Tibial nerve (tissue), 4 donors: Measurements from ENCODE around the gene REELD1. TPM values are rescaled to one million over a fixed set of nuclear protein-coding genes. Genes with fewer than 3 reads are reported as not detected.

Experiments used
- DNase-seq, 2 donors: peaks; one replicate each; pipeline ENCODE4 v3.0.0-alpha.2; 2019; ENCODE audit warnings: low spot score in 2 of 2
- H3K27ac ChIP-seq, 4 donors: fragments of 200-600 bp; sonication (generic) in 3 of 4; one replicate each; pipeline ENCODE4 v1.5.1; 2017 to 2019; ENCODE audit warnings: mild to moderate bottlenecking in 1 of 4
- H3K27me3 ChIP-seq, 2 donors: fragments of 200-600 bp; sonication (generic) in 1 of 2; one replicate each; pipeline versions ENCODE4 v1.5.1 to v1.6.0; 2017 to 2019
- H3K36me3 ChIP-seq, 3 donors: fragments of 200-600 bp; sonication (generic); one replicate each; pipeline ENCODE4 v1.5.1; 2018 to 2019
- H3K4me1 ChIP-seq, 4 donors: fragments of 200-600 bp; sonication (generic) in 3 of 4; one replicate each; pipeline ENCODE4 v1.5.1; 2017 to 2019
- H3K4me3 ChIP-seq, 4 donors: fragments of 200-600 bp; sonication (generic) in 3 of 4; one replicate each; pipeline ENCODE4 v1.5.1; 2017 to 2019; ENCODE audit warnings: mild to moderate bottlenecking in 1 of 4, moderate library complexity in 1 of 4
- H3K9me3 ChIP-seq, 4 donors: fragments of 200-600 bp; sonication (generic) in 3 of 4; one replicate each; pipeline ENCODE4 v1.5.1; 2017 to 2019
- EP300 ChIP-seq, 2 donors: sonication (generic); formaldehyde crosslinking; IDR thresholded peaks; one replicate each; pipeline ENCODE4 v1.6.1; 2017; ENCODE audit warnings: antibody characterized with exemption in 2 of 2, mild to moderate bottlenecking in 1 of 2
- POLR2A ChIP-seq, 2 donors: fragments of 450-650 bp; IDR thresholded peaks; one replicate each; pipeline ENCODE4 v1.6.1; 2017; ENCODE audit warnings: antibody characterized with exemption in 2 of 2, mild to moderate bottlenecking in 2 of 2, moderate library complexity in 2 of 2
- WGBS, 2 donors: methylation state at CpG; one replicate each; pipeline ENCODE4 v1.1.5; 2018; 5-methylcytosine and 5-hydroxymethylcytosine counted together
- total RNA-seq, 4 donors: library from RNA; depleted of rRNA; stranded (reverse); fragments of >200 nt; gene quantifications; one replicate each; pipeline ENCODE4 v1.1.0, GENCODE V29; 2016
- TF ChIP-seq, protein P1 (sequence below), 5 experiments: fragments of 200-600 bp in 3 of 5; fragments of 450-650 bp in 2 of 5; sonication (generic) in 3 of 5; IDR thresholded peaks; one replicate each; pipeline ENCODE4 v1.5.1; 2016 to 2019; ENCODE audit warnings: antibody characterized with exemption in 5 of 5, mild to moderate bottlenecking in 3 of 5, moderate library complexity in 2 of 5

Gene REELD1
- total RNA-seq, 4 donors from 2014 or later, result 0.20 to 2.4 (median 1.1) TPM

DNA sequence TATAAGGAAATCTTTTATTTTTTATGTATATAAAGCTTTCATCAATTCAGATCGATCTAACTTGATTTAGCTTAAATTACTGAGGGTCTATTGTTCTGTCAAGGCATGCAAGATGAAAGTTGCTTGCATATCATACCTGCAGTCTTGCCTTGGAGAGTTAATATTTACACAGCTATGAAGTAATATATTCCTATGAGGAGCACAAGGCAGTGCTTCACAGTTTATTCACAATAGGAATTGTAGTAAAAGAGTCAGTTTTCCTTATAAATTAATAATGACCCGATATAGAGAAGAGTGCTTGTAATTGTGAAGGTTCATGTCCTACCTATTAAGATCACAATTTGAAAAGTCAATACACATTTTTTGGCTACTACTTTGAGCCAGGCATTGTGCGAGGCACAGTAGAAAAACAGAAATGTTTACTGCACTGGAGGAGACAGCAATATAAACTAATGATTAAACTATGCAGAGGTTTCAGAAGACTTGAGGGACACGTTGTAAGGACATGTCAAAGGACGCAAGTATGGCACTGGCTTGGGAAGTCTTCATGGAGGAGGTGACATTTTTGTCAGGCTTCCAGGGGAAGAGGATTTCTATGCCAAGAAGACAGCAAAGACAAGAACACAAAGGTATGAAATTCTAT, 38.8 kb downstream of the REELD1 start:
- Histone ChIP-seq H3K4me1 (peaks cover 0 to 7% (median 0%) of the 10 kb centered on the region in 4 donors), H3K36me3 (peaks cover 0 to 13% (median 0%) of the 10 kb centered on the region in 3 donors), H3K27me3 (no peaks in the 10 kb centered on the region), H3K27ac (no peak overlapping the region), H3K9me3 (no peaks in the 10 kb centered on the region), H3K4me3 (no peak overlapping the region)
- TF ChIP-seq POLR2A (IDR thresholded peaks at IDR 0.05), result no peak
- TF ChIP-seq, protein P1, sequence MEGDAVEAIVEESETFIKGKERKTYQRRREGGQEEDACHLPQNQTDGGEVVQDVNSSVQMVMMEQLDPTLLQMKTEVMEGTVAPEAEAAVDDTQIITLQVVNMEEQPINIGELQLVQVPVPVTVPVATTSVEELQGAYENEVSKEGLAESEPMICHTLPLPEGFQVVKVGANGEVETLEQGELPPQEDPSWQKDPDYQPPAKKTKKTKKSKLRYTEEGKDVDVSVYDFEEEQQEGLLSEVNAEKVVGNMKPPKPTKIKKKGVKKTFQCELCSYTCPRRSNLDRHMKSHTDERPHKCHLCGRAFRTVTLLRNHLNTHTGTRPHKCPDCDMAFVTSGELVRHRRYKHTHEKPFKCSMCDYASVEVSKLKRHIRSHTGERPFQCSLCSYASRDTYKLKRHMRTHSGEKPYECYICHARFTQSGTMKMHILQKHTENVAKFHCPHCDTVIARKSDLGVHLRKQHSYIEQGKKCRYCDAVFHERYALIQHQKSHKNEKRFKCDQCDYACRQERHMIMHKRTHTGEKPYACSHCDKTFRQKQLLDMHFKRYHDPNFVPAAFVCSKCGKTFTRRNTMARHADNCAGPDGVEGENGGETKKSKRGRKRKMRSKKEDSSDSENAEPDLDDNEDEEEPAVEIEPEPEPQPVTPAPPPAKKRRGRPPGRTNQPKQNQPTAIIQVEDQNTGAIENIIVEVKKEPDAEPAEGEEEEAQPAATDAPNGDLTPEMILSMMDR (IDR thresholded peaks at IDR 0.05), result no peak
- no peak for TF ChIP-seq EP300 (IDR thresholded peaks at IDR 0.05)
- DNase-seq, result no peak
- 85 to 86% methylated on average over 5 of the region's 5 CpGs for WGBS, 2 donors

DNA sequence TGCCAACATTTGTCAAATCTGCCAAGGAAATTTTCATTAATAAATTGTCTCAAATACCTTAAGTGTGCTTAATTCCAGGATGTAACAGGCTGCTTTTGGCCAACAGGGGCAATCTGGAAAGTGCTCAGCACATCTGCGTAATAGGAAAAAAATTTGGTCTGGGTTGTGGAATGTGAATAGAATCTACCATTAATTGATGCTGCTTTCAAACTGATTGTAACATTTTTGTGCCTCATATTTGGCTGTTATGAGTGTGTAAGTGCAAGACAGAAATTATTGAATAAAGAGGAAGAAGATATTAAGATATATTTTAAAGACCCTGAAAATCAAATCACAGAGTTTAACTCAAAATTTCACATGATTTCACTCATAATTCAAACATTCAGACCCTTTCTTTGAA, 41.1 kb downstream of the REELD1 start:
- H3K27me3 ChIP-seq, result no peaks in the 10 kb centered on the region
- no peaks in the 10 kb centered on the region for H3K9me3 ChIP-seq
- H3K4me1 ChIP-seq, result peaks cover 0 to 7% (median 0%) of the 10 kb centered on the region in 4 donors
- WGBS, 2 donors, result 69% methylated on average over 1 of the region's 1 CpG
- TF ChIP-seq EP300 (IDR thresholded peaks at IDR 0.05), result no peak
- TF ChIP-seq, protein P1 (IDR thresholded peaks at IDR 0.05), result no peak
- TF ChIP-seq POLR2A (IDR thresholded peaks at IDR 0.05), result no peak
- no peak overlapping the region for H3K4me3 ChIP-seq
- no peak overlapping the region for H3K27ac ChIP-seq
- DNase-seq, result no peak
- peaks cover 0 to 13% (median 0%) of the 10 kb centered on the region in 3 donors for H3K36me3 ChIP-seq

DNA sequence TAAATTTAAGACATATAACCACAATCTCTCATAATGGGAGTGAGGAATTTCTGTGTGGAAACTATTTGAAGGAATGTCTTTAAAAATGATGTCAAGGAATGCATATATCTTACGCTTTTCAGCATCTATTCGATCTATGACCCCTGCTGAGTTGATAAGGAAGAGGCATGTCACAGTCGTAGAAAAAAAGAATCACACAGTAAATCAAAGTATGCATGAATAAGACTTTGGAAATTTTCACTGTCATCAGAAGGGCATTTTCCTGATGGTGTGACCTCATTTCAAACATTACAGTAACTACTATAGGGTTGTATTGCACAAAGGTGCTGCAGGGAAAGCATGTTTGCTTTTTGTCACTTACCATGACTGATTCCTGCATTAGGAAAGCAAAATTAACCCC, 41.5 kb downstream of the REELD1 start:
- TF ChIP-seq, protein P1 (IDR thresholded peaks at IDR 0.05), result no peak
- no peak for TF ChIP-seq EP300 (IDR thresholded peaks at IDR 0.05)
- no peak for TF ChIP-seq POLR2A (IDR thresholded peaks at IDR 0.05)
- Histone ChIP-seq H3K9me3 (no peaks in the 10 kb centered on the region), H3K27me3 (no peaks in the 10 kb centered on the region), H3K27ac (no peak overlapping the region), H3K4me1 (peaks cover 0 to 7% (median 0%) of the 10 kb centered on the region in 4 donors), H3K4me3 (no peak overlapping the region), H3K36me3 (peaks cover 0 to 13% (median 0%) of the 10 kb centered on the region in 3 donors)
- WGBS, 2 donors, result 53 to 56% methylated on average over 3 of the region's 3 CpGs
- DNase-seq, result no peak

DNA sequence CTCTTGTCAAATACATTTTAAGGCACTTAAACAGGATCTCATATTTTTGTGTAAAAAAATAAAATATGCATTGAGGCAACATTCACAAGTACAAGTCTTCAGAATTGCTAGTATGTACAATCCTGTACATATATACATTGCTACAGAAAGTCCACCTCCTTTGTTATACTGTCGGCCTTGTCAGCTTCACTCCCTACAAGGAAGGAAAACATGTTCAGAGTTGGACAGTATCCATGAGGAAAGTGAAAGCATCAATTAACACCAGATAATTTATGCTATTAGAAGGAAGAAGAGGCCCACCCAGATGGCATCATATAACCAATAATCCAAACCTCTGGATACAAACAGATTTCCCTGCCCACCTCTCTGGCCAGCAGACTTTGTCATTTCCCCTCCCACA, 42.0 kb downstream of the REELD1 start:
- Histone ChIP-seq H3K36me3 (peaks cover 0 to 13% (median 0%) of the 10 kb centered on the region in 3 donors), H3K27ac (no peak overlapping the region), H3K4me3 (no peak overlapping the region), H3K9me3 (no peaks in the 10 kb centered on the region), H3K4me1 (peaks cover 0 to 7% (median 0%) of the 10 kb centered on the region in 4 donors), H3K27me3 (no peaks in the 10 kb centered on the region)
- TF ChIP-seq, protein P1 (IDR thresholded peaks at IDR 0.05), result no peak
- no peak for TF ChIP-seq EP300 (IDR thresholded peaks at IDR 0.05)
- no peak for TF ChIP-seq POLR2A (IDR thresholded peaks at IDR 0.05)
- 31 to 67% methylated on average over 1 of the region's 1 CpG for WGBS, 2 donors
- DNase-seq, result no peak

DNA sequence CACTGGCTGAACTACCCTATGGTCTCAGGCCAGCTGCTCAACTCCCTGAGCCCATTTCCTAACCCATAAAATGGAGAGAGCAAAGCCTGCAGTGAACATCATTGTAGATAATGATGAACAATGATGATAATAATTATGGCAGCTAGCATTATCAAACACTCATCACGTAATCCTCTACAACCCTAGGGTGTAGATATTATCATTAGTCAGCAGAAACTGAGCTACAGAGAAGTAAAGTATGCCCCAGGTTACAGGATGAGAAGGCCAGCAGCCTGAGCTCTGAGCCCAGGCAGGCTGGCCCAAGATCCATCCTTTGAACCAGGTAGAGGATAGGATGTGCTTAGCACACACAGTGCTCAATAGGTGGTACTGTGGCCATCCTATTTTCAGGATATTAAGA, 43.2 kb downstream of the REELD1 start:
- no peak overlapping the region for H3K27ac ChIP-seq
- no peak for DNase-seq
- no peaks in the 10 kb centered on the region for H3K27me3 ChIP-seq
- peaks cover 0 to 13% (median 0%) of the 10 kb centered on the region in 3 donors for H3K36me3 ChIP-seq
- no peaks in the 10 kb centered on the region for H3K9me3 ChIP-seq
- no peak for TF ChIP-seq EP300 (IDR thresholded peaks at IDR 0.05)
- TF ChIP-seq, protein P1 (IDR thresholded peaks at IDR 0.05), result no peak
- TF ChIP-seq POLR2A (IDR thresholded peaks at IDR 0.05), result no peak
- 100% methylated on average over 1 of the region's 1 CpG for WGBS, 2 donors
- H3K4me3 ChIP-seq, result no peak overlapping the region
- peaks cover 0 to 7% (median 0%) of the 10 kb centered on the region in 4 donors for H3K4me1 ChIP-seq
